PC-9 (cell line): ENCODE measurements around the gene ASTN2. TPM values are rescaled to one million over a fixed set of nuclear protein-coding genes. Genes with fewer than 3 reads are reported as not detected.

Experiments used
- BruUV-seq: library from RNA; stranded (reverse); fragments of 400-500 nt; replicated peaks from 2 replicates; lab custom pipeline; 2021; lab: Mats Ljungman, UMichigan
- CTCF ChIA-PET: fragments of 300-600 bp; sonication (Branson Sonifier 250); formaldehyde crosslinking; loops from one replicate; lab custom pipeline; 2022; ENCODE audit warnings: antibody characterized with exemption; lab: Charles Lee
- POLR2A ChIA-PET: fragments of 300-600 bp; sonication (Branson Sonifier 250); formaldehyde crosslinking; loops from one replicate; lab custom pipeline; 2022; ENCODE audit warnings: antibody characterized with exemption; ENCODE audit not compliant: unreplicated experiment; lab: Charles Lee
- DNase-seq, 2 experiments: peaks; one replicate each; pipeline versions ENCODE4 v3.0.0 to v3.0.0-alpha.2; 2015 to 2022; ENCODE audit warnings: mixed read lengths in 1 of 2
- H2AFZ ChIP-seq: fragments of 200-600 bp; sonication (generic); 2 replicates; pipeline ENCODE4 v1.8.1; 2017; ENCODE audit warnings: antibody characterized with exemption
- H3F3A ChIP-seq: fragments of 200-600 bp; sonication (generic); 2 replicates; pipeline ENCODE4 v1.8.1; 2017; ENCODE audit warnings: antibody characterized with exemption, mild to moderate bottlenecking, low read depth; ENCODE audit not compliant: insufficient read depth
- H3K27ac ChIP-seq: fragments of 200-600 bp; sonication (generic); 2 replicates; pipeline ENCODE4 v1.6.1; 2016; ENCODE audit warnings: mixed run types
- H3K27me3 ChIP-seq: fragments of 200-600 bp; sonication (generic); 2 replicates; pipeline ENCODE4 v1.6.1; 2016; ENCODE audit warnings: low read depth, mixed run types; ENCODE audit not compliant: insufficient read depth
- H3K36me3 ChIP-seq: fragments of 200-600 bp; sonication (generic); 2 replicates; pipeline ENCODE4 v1.6.1; 2016; ENCODE audit warnings: low read depth, mixed run types
- H3K4me1 ChIP-seq: fragments of 200-600 bp; sonication (generic); replicated peaks from 2 replicates; pipeline ENCODE4 v1.6.1; 2016; ENCODE audit warnings: mixed run types; ENCODE audit not compliant: insufficient read depth
- H3K4me2 ChIP-seq: fragments of 200-600 bp; sonication (generic); 2 replicates; pipeline ENCODE4 v1.6.1; 2017; ENCODE audit warnings: mixed run types
- H3K4me3 ChIP-seq: fragments of 200-600 bp; sonication (generic); 2 replicates; pipeline ENCODE4 v1.6.1; 2016; ENCODE audit warnings: mixed run types
- H3K79me2 ChIP-seq: fragments of 200-600 bp; sonication (generic); 2 replicates; pipeline ENCODE4 v1.6.1; 2017; ENCODE audit warnings: low read depth, mixed run types
- H3K9me2 ChIP-seq: fragments of 200-600 bp; sonication (generic); 2 replicates; pipeline ENCODE4 v1.8.1; 2017; ENCODE audit warnings: mild to moderate bottlenecking; ENCODE audit not compliant: insufficient read depth
- H3K9me3 ChIP-seq: fragments of 200-600 bp; sonication (generic); 2 replicates; pipeline ENCODE4 v1.8.1; 2016; ENCODE audit warnings: low read depth; ENCODE audit not compliant: insufficient read depth
- H4K20me1 ChIP-seq: fragments of 200-600 bp; sonication (generic); 2 replicates; pipeline ENCODE4 v1.8.1; 2017; ENCODE audit not compliant: insufficient read depth
- CTCF ChIP-seq: fragments of 200-600 bp; sonication (generic); conservative IDR thresholded peaks from 2 replicates; pipeline ENCODE4 v1.6.1; 2017; ENCODE audit warnings: mixed run types, antibody characterized with exemption, mild to moderate bottlenecking, moderate library complexity
- EZH2 ChIP-seq: fragments of 200-600 bp; sonication (generic); IDR thresholded peaks from 2 replicates; pipeline ENCODE4 v1.8.0; 2017; ENCODE audit warnings: antibody characterized with exemption, low read depth
- intact Hi-C: fragments of 100-400 bp; cut with micrococcal nuclease; formaldehyde crosslinking; loops from one replicate; pipeline ENCODE4 v1.10.0; 2022; ENCODE audit not compliant: unreplicated experiment
- total RNA-seq: library from RNA; stranded (reverse); gene quantifications from 2 replicates; pipeline ENCODE4 v1.2.3, GENCODE V29; 2021

ASTN2 gene
- total RNA-seq, 1 experiment from 2014 or later, result 6.2 TPM

GRCh38 chr9:116966199-116966598 is 448.7 kb downstream of the ASTN2 start:
- Histone ChIP-seq H3K4me2 (no peak overlapping the region), H3K4me1 (no peaks in the 10 kb centered on the region), H3K9me3 (no peaks in the 10 kb centered on the region), H3K27me3 (no peaks in the 10 kb centered on the region), H4K20me1 (no peaks in the 10 kb centered on the region), H3K4me3 (no peak overlapping the region), H2AFZ (no peak overlapping the region), H3K9me2 (no peaks in the 10 kb centered on the region), H3K36me3 (no peaks in the 10 kb centered on the region), H3K27ac (no peak overlapping the region), H3K79me2 (no peaks in the 10 kb centered on the region), H3F3A (no peaks in the 10 kb centered on the region)
- intact Hi-C loops, result no loop called here
- POLR2A ChIA-PET, result no interaction called here
- TF ChIP-seq CTCF, result no peak
- no peak for TF ChIP-seq EZH2
- no TSS peak for BruUV-seq
- no peak for DNase-seq
- CTCF ChIA-PET, result no interaction called here

GRCh38 chr9:116964258-116964657 is 450.6 kb downstream of the ASTN2 start:
- Histone ChIP-seq H2AFZ (no peak overlapping the region), H3K4me1 (no peaks in the 10 kb centered on the region), H3F3A (no peaks in the 10 kb centered on the region), H3K9me2 (no peaks in the 10 kb centered on the region), H3K27ac (no peak overlapping the region), H3K27me3 (no peaks in the 10 kb centered on the region), H3K79me2 (no peaks in the 10 kb centered on the region), H4K20me1 (no peaks in the 10 kb centered on the region), H3K4me2 (no peak overlapping the region), H3K9me3 (no peaks in the 10 kb centered on the region), H3K4me3 (no peak overlapping the region), H3K36me3 (no peaks in the 10 kb centered on the region)
- TF ChIP-seq CTCF (no peak), EZH2 (no peak)
- CTCF ChIA-PET, result no interaction called here
- no TSS peak for BruUV-seq
- POLR2A ChIA-PET, result no interaction called here
- DNase-seq, result no peak
- intact Hi-C loops, result no loop called here

- BruUV-seq, result no TSS peak
- TF ChIP-seq EZH2 (no peak), CTCF (no peak)
- H3K79me2 ChIP-seq, result no peaks in the 10 kb centered on the region
- no peak overlapping the region for H2AFZ ChIP-seq
- CTCF ChIA-PET, result no interaction called here
- H3K36me3 ChIP-seq, result no peaks in the 10 kb centered on the region
- H3K9me2 ChIP-seq, result no peaks in the 10 kb centered on the region
- H3K27ac ChIP-seq, result no peak overlapping the region
- H3K4me1 ChIP-seq, result peaks cover 9% of the 10 kb centered on the region
- no peaks in the 10 kb centered on the region for H4K20me1 ChIP-seq
- intact Hi-C loops, result no loop called here
- POLR2A ChIA-PET, result no interaction called here
- no peaks in the 10 kb centered on the region for H3K27me3 ChIP-seq
- no peak overlapping the region for H3K4me3 ChIP-seq
- no peaks in the 10 kb centered on the region for H3F3A ChIP-seq
- H3K9me3 ChIP-seq, result no peaks in the 10 kb centered on the region
- DNase-seq, result no peak
- H3K4me2 ChIP-seq, result no peak overlapping the region
Measured at GRCh38 chr9:116959809-116960208, 455.0 kb downstream of the ASTN2 start.
